GM19099 (cell line): ENCODE data around the gene RDH13.
A peak's percentile ranks its signal among the peaks of the same experiment; 100 is the strongest.

Source experiments
- POLR2A ChIP-seq: IDR thresholded peaks from 3 replicates; pipeline ENCODE4 v1.6.1; 2011; ENCODE audit warnings: low read depth; ENCODE audit not compliant: insufficient read length; ENCODE audit errors: extremely low read depth

Gene RDH13

DNA sequence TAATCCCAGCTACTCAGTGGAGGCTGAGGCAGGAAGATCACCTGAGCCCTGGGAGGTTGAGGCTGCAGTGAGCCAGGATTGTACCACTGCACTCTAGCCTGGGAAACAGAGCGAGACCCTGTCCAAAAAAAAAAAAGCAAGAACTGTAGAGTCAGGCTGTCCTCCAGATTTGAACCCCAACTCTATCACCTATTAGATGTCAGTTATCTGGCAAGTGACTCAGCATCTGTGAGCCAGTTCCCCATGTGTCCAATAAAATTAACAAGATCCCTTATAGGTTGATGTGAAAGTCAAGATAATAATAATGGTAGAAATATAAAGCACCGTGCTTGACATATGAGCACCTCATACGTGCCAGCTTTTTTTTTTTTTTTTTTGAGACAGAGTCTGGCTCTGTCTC lies 46.9 kb downstream of the RDH13 start:
- no peak for TF ChIP-seq POLR2A

GRCh38 chr19:55015126-55015525 lies 47.8 kb downstream of the RDH13 start:
- no peak for TF ChIP-seq POLR2A

DNA sequence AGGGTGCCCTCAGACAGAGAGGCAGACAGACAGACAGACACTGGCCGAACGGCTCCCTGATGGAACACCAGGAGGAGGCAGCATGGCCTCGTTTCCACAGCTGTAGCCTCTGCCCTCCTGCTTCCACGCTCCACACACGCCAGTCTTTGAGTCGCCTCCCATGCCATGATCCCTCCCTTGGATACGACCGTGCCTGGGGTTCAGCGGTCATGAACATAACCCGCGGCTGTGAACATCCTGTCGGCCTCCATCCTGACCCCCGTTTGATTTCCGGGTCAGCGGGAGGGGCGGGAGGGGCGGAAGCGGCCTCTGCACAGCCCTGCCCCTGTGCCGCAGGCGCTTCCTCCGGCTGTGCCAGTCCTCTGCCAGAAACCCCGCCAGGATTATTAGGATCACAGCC lies 48.2 kb downstream of the RDH13 start:
- TF ChIP-seq POLR2A: no peak

- no peak for TF ChIP-seq POLR2A
Measured at GRCh38 chr19:55013596-55013995, 49.4 kb downstream of the RDH13 start.

DNA sequence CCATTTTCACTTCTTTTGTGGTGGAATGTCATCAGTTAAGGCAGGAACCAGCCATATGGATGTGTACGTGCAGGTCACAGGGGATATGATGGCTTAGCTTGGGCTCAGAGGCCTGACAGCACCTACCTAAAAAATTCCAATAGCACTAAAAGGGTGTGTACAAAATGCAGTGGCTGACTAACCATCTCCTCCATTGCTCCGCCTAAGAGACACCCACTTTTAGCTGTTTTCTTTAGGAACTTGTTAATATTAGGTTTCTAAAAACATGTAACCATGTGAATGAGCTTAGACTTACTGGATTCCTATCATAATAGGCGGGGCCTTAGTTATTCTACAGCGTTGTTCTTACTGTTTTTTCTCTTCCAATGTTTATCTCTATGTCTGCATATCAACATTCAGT lies 50.6 kb downstream of the RDH13 start:
- no peak for TF ChIP-seq POLR2A

- peak; percentile 70 for TF ChIP-seq POLR2A
Measured at GRCh38 chr19:55005684-55006488, 57.1 kb downstream of the RDH13 start.

DNA sequence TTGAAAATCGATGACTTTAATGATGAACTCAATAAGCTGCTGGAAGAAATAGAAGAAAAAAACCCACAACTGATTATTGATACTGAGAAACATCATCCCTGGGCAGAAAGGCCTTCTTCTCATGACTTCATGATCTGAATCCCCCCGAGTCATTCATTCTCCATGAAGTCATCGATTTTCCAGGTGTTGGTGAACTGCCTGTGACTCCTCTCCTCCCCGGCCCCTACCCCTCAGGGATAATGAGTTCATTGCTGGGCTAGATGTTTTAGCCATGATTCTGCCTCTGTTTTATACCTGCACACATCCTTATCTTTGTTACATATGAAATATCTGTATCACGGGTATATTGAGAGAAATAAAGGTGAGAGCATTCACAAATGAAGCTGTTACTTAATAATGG lies 62.2 kb downstream of the RDH13 start:
- TF ChIP-seq POLR2A: no peak

DNA sequence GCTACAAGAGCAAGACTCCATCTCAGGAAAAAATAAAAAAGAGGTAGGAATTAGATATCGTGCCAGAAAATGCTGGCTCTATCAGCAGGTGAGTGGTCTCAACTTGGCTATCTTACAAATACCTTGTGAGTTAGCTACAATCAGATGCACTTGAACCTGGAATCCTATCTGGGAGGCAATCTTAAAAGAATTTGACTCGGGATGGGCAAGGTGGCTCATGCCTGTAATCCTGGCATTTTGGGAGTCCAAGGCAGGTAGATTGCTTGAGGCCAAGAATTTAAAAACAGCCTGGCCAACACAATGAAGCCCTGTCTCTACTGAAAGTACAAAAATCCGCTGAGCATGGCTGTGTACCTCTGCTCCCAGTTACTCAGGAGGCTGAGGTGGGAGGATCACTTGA lies 67.4 kb downstream of the RDH13 start:
- no peak for TF ChIP-seq POLR2A
